ENCODE measurements around the gene CXCL9. TPM values are rescaled to one million over a fixed set of nuclear protein-coding genes. Genes with fewer than 3 reads are reported as not detected.

Gene CXCL9
- polyA plus RNA-seq, 3 donors: 0.46 to 0.95 (median 0.55) TPM

- no peaks in the 10 kb centered on the region for H3K79me2 ChIP-seq (ENCODE audit: insufficient read depth, low read length)
- no peak overlapping the region for H3K4me3 ChIP-seq (replicated peaks in 1 of 3; ENCODE audit: low read depth in 2 of 3, low read length in 3 of 3)
- Mint-ChIP-seq H3K27me3 (ENCODE audit: low read depth in 3 of 3) (peaks cover 0 to 4% (median 0%) of the 10 kb centered on the region in 3 donors), H3K27ac (no peak overlapping the region), H3K36me3 (no peaks in the 10 kb centered on the region), H3K9me3 (no peaks in the 10 kb centered on the region), H3K4me3 (no peak overlapping the region), H3K4me1 (peaks cover 19% of the 10 kb centered on the region)
- no CpG with 5 or more reads among the region's 5 CpGs for WGBS (ENCODE audit: insufficient coverage)
- TF ChIP-seq, protein P1, sequence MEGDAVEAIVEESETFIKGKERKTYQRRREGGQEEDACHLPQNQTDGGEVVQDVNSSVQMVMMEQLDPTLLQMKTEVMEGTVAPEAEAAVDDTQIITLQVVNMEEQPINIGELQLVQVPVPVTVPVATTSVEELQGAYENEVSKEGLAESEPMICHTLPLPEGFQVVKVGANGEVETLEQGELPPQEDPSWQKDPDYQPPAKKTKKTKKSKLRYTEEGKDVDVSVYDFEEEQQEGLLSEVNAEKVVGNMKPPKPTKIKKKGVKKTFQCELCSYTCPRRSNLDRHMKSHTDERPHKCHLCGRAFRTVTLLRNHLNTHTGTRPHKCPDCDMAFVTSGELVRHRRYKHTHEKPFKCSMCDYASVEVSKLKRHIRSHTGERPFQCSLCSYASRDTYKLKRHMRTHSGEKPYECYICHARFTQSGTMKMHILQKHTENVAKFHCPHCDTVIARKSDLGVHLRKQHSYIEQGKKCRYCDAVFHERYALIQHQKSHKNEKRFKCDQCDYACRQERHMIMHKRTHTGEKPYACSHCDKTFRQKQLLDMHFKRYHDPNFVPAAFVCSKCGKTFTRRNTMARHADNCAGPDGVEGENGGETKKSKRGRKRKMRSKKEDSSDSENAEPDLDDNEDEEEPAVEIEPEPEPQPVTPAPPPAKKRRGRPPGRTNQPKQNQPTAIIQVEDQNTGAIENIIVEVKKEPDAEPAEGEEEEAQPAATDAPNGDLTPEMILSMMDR (IDR thresholded peaks at IDR 0.05): no peak
- no peak overlapping the region for H3K27ac ChIP-seq (ENCODE audit: low read depth in 1 of 2, low read length in 2 of 2)
- DNase-seq: no peak
- H3K4me2 ChIP-seq (replicated peaks; ENCODE audit: extremely low read depth, low read length, poor library complexity, severe bottlenecking): no peak overlapping the region
- no peak overlapping the region for H2AFZ ChIP-seq (ENCODE audit: insufficient read depth, low read depth, low read length, poor library complexity, severe bottlenecking)
- no peak overlapping the region for H3K9ac ChIP-seq (ENCODE audit: insufficient read depth, low read length, poor library complexity, severe bottlenecking)
- intact Hi-C loops (cut with micrococcal nuclease): no loop called here
- no peaks in the 10 kb centered on the region for H4K20me1 ChIP-seq (ENCODE audit: insufficient read depth, low read length)
- H3K27me3 ChIP-seq (ENCODE audit: control insufficient read depth in 2 of 2, insufficient read depth in 2 of 2, low read length in 2 of 2): no peaks in the 10 kb centered on the region
- H3K4me1 ChIP-seq (ENCODE audit: control insufficient read depth in 1 of 2, insufficient read depth in 2 of 2, low read length in 2 of 2): peaks cover 8 to 10% of the 10 kb centered on the region in 2 donors
- H3K36me3 ChIP-seq (replicated peaks in 1 of 2; ENCODE audit: control insufficient read depth in 1 of 2, insufficient read depth in 2 of 2, low read length in 2 of 2): no peaks in the 10 kb centered on the region
- no peaks in the 10 kb centered on the region for H3K9me3 ChIP-seq (replicated peaks in 1 of 2; ENCODE audit: control insufficient read depth in 1 of 2, insufficient read depth in 1 of 2, low read length in 2 of 2)
Measured at GRCh38 chr4:76009311-76009710, 2.0 kb upstream of the CXCL9 start.

DNA sequence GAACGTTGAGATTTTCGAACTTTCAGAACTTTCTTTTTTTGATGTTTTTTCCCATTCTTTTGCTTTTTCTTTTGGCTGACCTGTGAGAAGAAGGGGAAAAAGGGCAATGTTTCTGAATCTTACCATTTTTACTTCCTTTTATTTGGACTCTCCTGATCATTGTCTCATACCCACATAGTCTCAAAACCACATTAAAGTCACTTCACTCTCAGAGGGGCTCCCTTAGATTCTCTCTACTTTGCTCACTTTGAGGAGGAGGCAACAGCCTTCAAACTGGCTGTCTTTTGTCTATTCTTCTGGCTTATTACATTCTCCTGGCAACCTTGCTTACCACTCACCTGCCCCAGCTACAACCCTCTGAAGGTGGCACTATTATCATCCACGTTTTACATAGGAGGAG lies 3.7 kb downstream of the CXCL9 start:
- DNase-seq: no peak
- H3K4me3 Mint-ChIP-seq: no peak overlapping the region
- intact Hi-C loops (cut with micrococcal nuclease): no loop called here
- H3K27ac ChIP-seq (ENCODE audit: low read depth in 1 of 2, low read length in 2 of 2): no peak overlapping the region
- H3K4me1 Mint-ChIP-seq: peaks cover 17% of the 10 kb centered on the region
- no peaks in the 10 kb centered on the region for H3K9me3 ChIP-seq (replicated peaks in 1 of 2; ENCODE audit: control insufficient read depth in 1 of 2, insufficient read depth in 1 of 2, low read length in 2 of 2)
- TF ChIP-seq, protein P1 (IDR thresholded peaks at IDR 0.05): no peak
- no peaks in the 10 kb centered on the region for H3K36me3 Mint-ChIP-seq
- H3K9me3 Mint-ChIP-seq: peaks cover 0 to 1% (median 0%) of the 10 kb centered on the region in 7 donors
- no peaks in the 10 kb centered on the region for H4K20me1 ChIP-seq (ENCODE audit: insufficient read depth, low read length)
- no peaks in the 10 kb centered on the region for H3K79me2 ChIP-seq (ENCODE audit: insufficient read depth, low read length)
- no peak overlapping the region for H3K4me3 ChIP-seq (replicated peaks in 1 of 3; ENCODE audit: low read depth in 2 of 3, low read length in 3 of 3)
- WGBS (ENCODE audit: insufficient coverage): no CpG with 5 or more reads among the region's 3 CpGs
- no peak overlapping the region for H3K4me2 ChIP-seq (replicated peaks; ENCODE audit: extremely low read depth, low read length, poor library complexity, severe bottlenecking)
- H3K4me1 ChIP-seq (ENCODE audit: control insufficient read depth in 1 of 2, insufficient read depth in 2 of 2, low read length in 2 of 2): peaks cover 14 to 15% of the 10 kb centered on the region in 2 donors
- H3K36me3 ChIP-seq (replicated peaks in 1 of 2; ENCODE audit: control insufficient read depth in 1 of 2, insufficient read depth in 2 of 2, low read length in 2 of 2): no peaks in the 10 kb centered on the region
- H3K9ac ChIP-seq (ENCODE audit: insufficient read depth, low read length, poor library complexity, severe bottlenecking): no peak overlapping the region
- peaks cover 0 to 2% (median 0%) of the 10 kb centered on the region in 3 donors for H3K27me3 Mint-ChIP-seq (ENCODE audit: low read depth in 3 of 3)
- H3K27ac Mint-ChIP-seq: no peak overlapping the region
- no peaks in the 10 kb centered on the region for H3K27me3 ChIP-seq (ENCODE audit: control insufficient read depth in 2 of 2, insufficient read depth in 2 of 2, low read length in 2 of 2)
- no peak overlapping the region for H2AFZ ChIP-seq (ENCODE audit: insufficient read depth, low read depth, low read length, poor library complexity, severe bottlenecking)
